ENCODE results near the gene CEP95. TPM values are rescaled to one million over a fixed set of nuclear protein-coding genes. Genes with fewer than 3 reads are reported as not detected.

Gene CEP95
- total and polyA plus RNA-seq, 2 of the 13 experiments (the other 11 are each of a cell fraction or from before 2014, with no cell fraction given): 65.9 to 68.8 TPM

DNA sequence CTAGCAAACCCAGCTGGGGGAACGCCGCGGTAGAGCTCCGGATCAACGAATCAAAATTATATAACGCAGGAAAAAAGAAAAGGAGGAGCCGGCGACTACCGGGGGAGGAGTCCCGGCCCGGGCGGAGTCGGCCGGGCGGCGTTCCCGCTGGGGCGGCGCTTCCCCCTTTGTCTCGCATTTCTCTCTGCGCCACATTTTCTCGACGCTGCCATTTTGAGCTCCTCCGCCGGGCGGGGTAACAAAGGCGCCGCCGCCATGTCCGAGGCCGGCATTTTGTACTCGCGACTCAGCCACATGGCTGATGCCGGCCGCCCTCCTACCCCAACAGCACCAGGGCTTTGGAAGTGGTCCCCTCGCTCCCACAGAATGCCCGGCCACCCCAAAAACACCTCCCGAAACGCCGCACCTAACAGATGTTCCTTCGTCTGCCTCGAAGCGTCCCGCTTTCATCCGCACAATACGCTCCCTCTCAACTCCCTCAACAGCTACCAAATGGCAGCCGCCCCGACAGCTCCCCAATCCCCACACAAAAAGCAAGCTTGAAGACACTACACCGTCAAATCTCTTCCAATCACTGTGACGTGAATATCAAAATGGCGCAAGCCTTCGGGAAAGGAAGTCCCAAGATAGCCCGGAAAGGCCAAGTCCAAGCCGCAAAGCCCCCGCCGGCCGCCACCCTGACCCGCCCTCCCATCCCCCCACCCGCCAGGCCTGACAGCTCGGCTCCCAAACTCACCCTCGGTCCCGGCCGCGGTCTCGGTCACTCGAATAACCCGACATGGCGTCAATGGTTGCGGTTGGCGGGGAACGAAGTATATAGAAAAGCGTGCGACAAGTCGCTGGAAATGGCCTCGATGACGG lies 1.2 kb upstream of the CEP95 start:
- Histone ChIP-seq H3K9me3 (ENCODE audit: low read length) (no peaks in the 10 kb centered on the region), H3K9ac (ENCODE audit: insufficient read depth, low read depth, low read length) (peak overlapping the region; percentile 100), H3K4me2 (ENCODE audit: low read depth, low read length) (peak overlapping the region; percentile 79), H3K36me3 (replicated peaks in 1 of 2; ENCODE audit: control insufficient read depth in 1 of 2, insufficient read depth in 2 of 2, low read length in 2 of 2) (peaks cover 23 to 60% of the 10 kb centered on the region in 2 experiments), H3K27me3 (ENCODE audit: control insufficient read depth in 1 of 2, insufficient read depth in 2 of 2, low read length in 2 of 2) (peaks cover 0 to 3% of the 10 kb centered on the region in 2 experiments; a peak in 1 of 5 replicates), H3K4me1 (ENCODE audit: insufficient read depth, low read length) (peaks cover 55% of the 10 kb centered on the region), H3K4me3 (replicated peaks in 1 of 3; ENCODE audit: insufficient read depth in 1 of 3, low read depth in 2 of 3, low read length in 3 of 3) (peak overlapping the region; percentile 94 to 100 (median 99)), H2AFZ (ENCODE audit: low read length) (no peak overlapping the region), H3K79me2 (ENCODE audit: insufficient read depth, low read length) (peaks cover 67% of the 10 kb centered on the region), H3K27ac (ENCODE audit: extremely low read length, insufficient read depth, low read length) (peak overlapping the region; percentile 99), H4K20me1 (ENCODE audit: insufficient read depth, low read length) (peaks cover 59% of the 10 kb centered on the region)
- DNase-seq (ENCODE audit: low spot score): peak; percentile 80
- ATAC-seq: peak; percentile 59
- ChIA-PET POLR2A (interaction anchor here (0.6 to 4.1 kb wide), 41 partner anchors 8 to 732 kb away, joined by 3 to 202 read pairs (median 4); partner anchors contain the start of genes CCDC47, DDX42, GNA13 and LRRC37A3), CTCF (ENCODE audit: low intra/inter-chr PET ratio, low total read pairs) (no interaction called here)
- in situ Hi-C loops (cut with HindIII; ENCODE audit: extremely low pct_ligation_motif_present, low pct_unique_long_range_greater_than_20kb): loop anchor here (10.0 kb wide), 1 partner anchor 661 kb away; the partner anchor contains the start of gene SMARCD2
- WGBS (ENCODE audit: low lambda C conversion rate): 2% methylated on average over 69 of the region's 76 CpGs
- FAIRE-seq: no peak
- intact Hi-C loops (cut with micrococcal nuclease; ENCODE audit: unreplicated experiment): loop anchor here (1.0 to 5.0 kb wide), 2 partner anchors 8 to 157 kb away; partner anchors contain the start of genes POLG2 and SMURF2
- BruUV-seq (replicated peaks): TSS peak; percentile 45
- peak; percentile 62 for TF ChIP-seq ELF3 (CRISPR knock-in tag; IDR thresholded peaks at IDR 0.05)
- TF ChIP-seq EED (CRISPR knock-in tag; IDR thresholded peaks at IDR 0.05): no peak
- no peak for TF ChIP-seq NFE2L2 (IDR thresholded peaks at IDR 0.05; ENCODE audit: low read length)
- 0 out of 2 replicates have a peak, but pooled peaks have one; percentile 57 for TF ChIP-seq KMT2A (CRISPR knock-in tag; IDR thresholded peaks at IDR 0.05)
- no peak for TF ChIP-seq ATM (IDR thresholded peaks at IDR 0.05; ENCODE audit: borderline replicate concordance)
- 0 out of 2 replicates have a peak, but pooled peaks have one; percentile 41 for TF ChIP-seq ZNF138 (CRISPR knock-in tag; IDR thresholded peaks at IDR 0.05; ENCODE audit: low read depth)
- TF ChIP-seq, protein P1, sequence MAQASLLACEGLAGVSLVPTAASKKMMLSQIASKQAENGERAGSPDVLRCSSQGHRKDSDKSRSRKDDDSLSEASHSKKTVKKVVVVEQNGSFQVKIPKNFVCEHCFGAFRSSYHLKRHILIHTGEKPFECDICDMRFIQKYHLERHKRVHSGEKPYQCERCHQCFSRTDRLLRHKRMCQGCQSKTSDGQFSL (CRISPR knock-in tag; IDR thresholded peaks at IDR 0.05): no peak
- TF ChIP-seq ZNF883 (CRISPR knock-in tag; IDR thresholded peaks at IDR 0.05; ENCODE audit: not compliant biosample characterization): peak; percentile 72
- TF ChIP-seq ZFP36L2 (CRISPR knock-in tag; IDR thresholded peaks at IDR 0.05): 0 out of 2 replicates have a peak, but pooled peaks have one; percentile 86
- no peak for TF ChIP-seq CEBPB (IDR thresholded peaks at IDR 0.05; ENCODE audit: borderline replicate concordance, low read depth, low read length)
- 0 out of 2 replicates have a peak, but pooled peaks have one; percentile 22 for TF ChIP-seq MEIS1 (CRISPR knock-in tag; IDR thresholded peaks at IDR 0.05; ENCODE audit: borderline replicate concordance)
- no peak for TF ChIP-seq WIZ (CRISPR knock-in tag; IDR thresholded peaks at IDR 0.05)
- TF ChIP-seq YY1 (IDR thresholded peaks at IDR 0.05; ENCODE audit: insufficient read depth, insufficient replicate concordance, low read depth, low read length): peak; percentile 98
- peak; percentile 87 for TF ChIP-seq NFRKB (IDR thresholded peaks at IDR 0.05)
- no peak for TF ChIP-seq EEA1 (CRISPR knock-in tag; IDR thresholded peaks at IDR 0.05; ENCODE audit: borderline replicate concordance)
- peak; percentile 94 for TF ChIP-seq AGO2 (optimal IDR thresholded peaks at IDR 0.05; ENCODE audit: low read depth, low read length)
- TF ChIP-seq MXD4 (CRISPR knock-in tag; IDR thresholded peaks at IDR 0.05): peak; percentile 41; the same call in 1 of the 2 replicates
- TF ChIP-seq ZNF75D (CRISPR knock-in tag; IDR thresholded peaks at IDR 0.05; ENCODE audit: borderline replicate concordance): 0 out of 2 replicates have a peak, but pooled peaks have one; percentile 20
- 0 out of 2 replicates have a peak, but pooled peaks have one; percentile 5 for TF ChIP-seq TARDBP (CRISPR knock-in tag; IDR thresholded peaks at IDR 0.05)
- TF ChIP-seq ETV6 (CRISPR knock-in tag; conservative IDR thresholded peaks at IDR 0.05): peak; percentile 84; the same call in 1 of the 2 replicates
- peak; percentile 72 for TF ChIP-seq RBM22 (optimal IDR thresholded peaks at IDR 0.05; ENCODE audit: low read length)
- TF ChIP-seq SAP130 (CRISPR knock-in tag; IDR thresholded peaks at IDR 0.05; ENCODE audit: low read depth): peak; percentile 70
- TF ChIP-seq GATAD1 (CRISPR knock-in tag; IDR thresholded peaks at IDR 0.05): 0 out of 2 replicates have a peak, but pooled peaks have one; percentile 24
- peak; percentile 34; the same call in 1 of the 2 replicates for TF ChIP-seq REPIN1 (CRISPR knock-in tag; IDR thresholded peaks at IDR 0.05; ENCODE audit: borderline replicate concordance, low read depth)
- TF ChIP-seq ASH2L (IDR thresholded peaks at IDR 0.05; ENCODE audit: insufficient read length, low read depth, low read length): peak; percentile 96

All from HepG2 (cell line).